Esophagus muscularis mucosa (tissue), 3 donors: ENCODE data around the gene PHAF1.

Source experiments
- CTCF ChIP-seq, 3 experiments: fragments of 200-600 bp in 2 of 3; fragments of 450-650 bp in 1 of 3; sonication (generic) in 2 of 3; IDR thresholded peaks; one replicate each; pipeline ENCODE4 v1.5.1; 2017 to 2019; ENCODE audit warnings: antibody characterized with exemption in 3 of 3, mild to moderate bottlenecking in 2 of 3, moderate library complexity in 1 of 3
- POLR2A ChIP-seq: fragments of 450-650 bp; IDR thresholded peaks from one replicate; pipeline ENCODE4 v1.6.1; 2017; ENCODE audit warnings: antibody characterized with exemption, moderate library complexity, mild to moderate bottlenecking, low read depth

DNA sequence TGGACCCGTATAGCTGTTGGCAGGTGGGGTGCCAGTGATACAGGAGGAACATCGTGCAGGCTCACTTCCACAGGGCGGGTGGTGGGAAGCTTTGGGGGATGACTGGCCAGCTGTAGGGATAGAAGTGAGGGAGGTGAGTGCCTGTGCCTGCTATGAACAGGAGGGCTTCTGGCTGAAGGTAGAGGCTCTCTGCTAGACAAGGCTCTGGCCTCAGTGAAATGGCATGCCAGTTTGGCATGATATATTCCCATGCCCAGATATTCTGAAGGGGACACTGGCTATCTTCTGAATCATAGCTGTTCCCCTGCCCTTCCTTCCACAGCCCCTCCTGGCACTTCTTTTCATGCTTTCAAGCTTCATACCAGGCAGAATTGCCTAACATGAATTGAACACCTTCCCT lies 19.1 kb downstream of the PHAF1 start:
- no peak for TF ChIP-seq POLR2A
- TF ChIP-seq CTCF (IDR thresholded peaks at IDR 0.05), result no peak
